Measurements from ENCODE around the gene ATP6V1B1. TPM values are rescaled to one million over a fixed set of nuclear protein-coding genes. Genes with fewer than 3 reads are reported as not detected.

Gene ATP6V1B1
- total RNA-seq, 1 experiment from 2014 or later = not detected

DNA sequence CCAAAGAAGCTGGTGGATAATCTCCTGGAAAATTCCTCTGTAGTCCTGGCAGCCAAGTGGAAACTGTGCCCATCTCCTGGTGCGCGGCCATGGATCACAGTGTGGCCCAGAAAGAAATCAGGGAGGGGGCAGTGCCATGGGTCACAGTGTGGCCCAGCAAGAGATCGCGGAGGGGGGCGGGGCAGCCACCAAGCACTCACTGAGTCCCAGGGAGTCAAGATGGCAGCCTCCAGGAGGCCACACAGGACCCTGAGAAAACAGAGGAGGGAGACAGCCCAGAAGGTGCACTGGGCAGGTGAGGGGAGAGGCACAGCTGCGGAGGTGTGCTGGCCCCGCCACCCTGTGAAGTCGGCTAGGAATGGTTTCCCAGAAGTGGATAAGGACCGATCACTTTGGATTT lies 8.1 kb upstream of the ATP6V1B1 start:
- no peaks in the 10 kb centered on the region for H4K20me1 ChIP-seq (ENCODE audit: insufficient read depth, low read depth, low read length)
- no peak overlapping the region for H3K4me3 ChIP-seq (ENCODE audit: low read length)
- H3K27me3 ChIP-seq (ENCODE audit: low read length) = no peaks in the 10 kb centered on the region
- no peaks in the 10 kb centered on the region for H3K79me2 ChIP-seq (ENCODE audit: low read length)
- H3K4me1 ChIP-seq (ENCODE audit: low read length) = peaks cover 6% of the 10 kb centered on the region
- no peaks in the 10 kb centered on the region for H3K36me3 ChIP-seq (ENCODE audit: insufficient read depth, low read length)
- DNase-seq = no peak
- no peak overlapping the region for H3K27ac ChIP-seq (ENCODE audit: low read length)
- no peaks in the 10 kb centered on the region for H3K9me3 ChIP-seq (ENCODE audit: low read length)
- no peak overlapping the region for H3K4me2 ChIP-seq (ENCODE audit: low read depth, low read length, poor library complexity, severe bottlenecking)
- no peak overlapping the region for H2AFZ ChIP-seq (ENCODE audit: low read length)
- H3K9me2 ChIP-seq (replicated peaks; ENCODE audit: insufficient read depth, low read length) = no peaks in the 10 kb centered on the region
- no peak overlapping the region for H3K9ac ChIP-seq (ENCODE audit: low read length)

- H3K9me2 ChIP-seq (replicated peaks; ENCODE audit: insufficient read depth, low read length) = no peaks in the 10 kb centered on the region
- H3K4me2 ChIP-seq (ENCODE audit: low read depth, low read length, poor library complexity, severe bottlenecking) = no peak overlapping the region
- H3K9ac ChIP-seq (ENCODE audit: low read length) = no peak overlapping the region
- no peaks in the 10 kb centered on the region for H4K20me1 ChIP-seq (ENCODE audit: insufficient read depth, low read depth, low read length)
- H3K79me2 ChIP-seq (ENCODE audit: low read length) = no peaks in the 10 kb centered on the region
- H3K4me3 ChIP-seq (ENCODE audit: low read length) = no peak overlapping the region
- peaks cover 6% of the 10 kb centered on the region for H3K4me1 ChIP-seq (ENCODE audit: low read length)
- H3K27ac ChIP-seq (ENCODE audit: low read length) = no peak overlapping the region
- H2AFZ ChIP-seq (ENCODE audit: low read length) = no peak overlapping the region
- no peaks in the 10 kb centered on the region for H3K27me3 ChIP-seq (ENCODE audit: low read length)
- DNase-seq = no peak
- H3K36me3 ChIP-seq (ENCODE audit: insufficient read depth, low read length) = no peaks in the 10 kb centered on the region
- no peaks in the 10 kb centered on the region for H3K9me3 ChIP-seq (ENCODE audit: low read length)
Observed at GRCh38 chr2:70928366-70928765, 7.3 kb upstream of the ATP6V1B1 start.

DNA sequence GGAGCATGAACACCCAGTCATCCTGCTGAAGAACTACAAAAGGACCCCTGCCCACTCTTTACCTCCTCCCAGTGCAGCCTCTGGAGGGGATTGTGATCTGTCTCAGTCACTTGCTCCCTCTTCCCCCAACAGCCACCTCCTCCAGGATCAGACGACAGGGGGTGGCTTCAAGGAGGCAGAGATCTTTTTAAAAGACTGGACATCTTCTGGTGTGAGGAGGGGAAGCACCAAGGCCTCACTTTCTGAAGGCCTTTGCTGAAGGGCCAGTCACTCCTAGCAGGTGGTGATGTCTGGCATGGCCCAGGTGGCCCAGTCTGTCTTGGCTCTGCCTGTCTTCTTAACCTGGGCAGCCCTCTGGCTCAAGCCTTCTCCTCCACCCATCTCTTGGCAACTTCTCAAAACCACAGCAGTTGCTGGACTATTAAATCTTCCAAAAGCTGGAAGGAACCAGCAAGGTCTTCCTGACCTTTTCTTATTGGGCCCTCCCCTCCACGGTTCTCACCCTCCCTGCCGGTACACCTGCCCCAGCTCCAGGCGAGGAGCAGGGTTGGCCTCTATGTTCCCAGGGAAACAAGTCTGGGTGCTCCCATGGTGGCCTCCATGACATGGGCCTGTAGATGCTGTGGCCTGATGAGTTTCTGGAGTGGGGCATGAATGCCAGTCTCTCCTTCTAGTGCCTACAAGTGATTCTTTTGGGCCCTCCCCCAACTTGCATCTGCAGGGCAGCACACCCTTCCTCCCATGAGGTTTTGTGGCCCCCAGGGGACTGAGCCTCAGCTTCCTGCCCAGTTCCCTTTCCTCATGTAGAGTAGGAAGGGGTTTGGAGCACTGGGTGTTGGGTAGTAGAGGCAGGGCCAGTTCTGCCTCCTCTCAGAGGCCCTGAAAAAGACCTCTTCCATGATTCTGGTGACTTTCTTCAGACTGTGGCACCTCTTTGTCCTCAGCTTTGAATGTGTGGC lies 5.0 kb upstream of the ATP6V1B1 start:
- Histone ChIP-seq H3K9me2 (replicated peaks; ENCODE audit: insufficient read depth, low read length) (no peaks in the 10 kb centered on the region), H3K9me3 (ENCODE audit: low read length) (no peaks in the 10 kb centered on the region), H3K36me3 (ENCODE audit: insufficient read depth, low read length) (no peaks in the 10 kb centered on the region), H3K4me1 (ENCODE audit: low read length) (peaks cover 6% of the 10 kb centered on the region), H3K27me3 (ENCODE audit: low read length) (no peaks in the 10 kb centered on the region), H3K9ac (ENCODE audit: low read length) (no peak overlapping the region), H3K4me3 (ENCODE audit: low read length) (no peak overlapping the region), H3K27ac (ENCODE audit: low read length) (no peak overlapping the region), H2AFZ (ENCODE audit: low read length) (no peak overlapping the region), H4K20me1 (ENCODE audit: insufficient read depth, low read depth, low read length) (no peaks in the 10 kb centered on the region), H3K4me2 (ENCODE audit: low read depth, low read length, poor library complexity, severe bottlenecking) (no peak overlapping the region), H3K79me2 (ENCODE audit: low read length) (no peaks in the 10 kb centered on the region)
- peak; percentile 52 for DNase-seq

DNA sequence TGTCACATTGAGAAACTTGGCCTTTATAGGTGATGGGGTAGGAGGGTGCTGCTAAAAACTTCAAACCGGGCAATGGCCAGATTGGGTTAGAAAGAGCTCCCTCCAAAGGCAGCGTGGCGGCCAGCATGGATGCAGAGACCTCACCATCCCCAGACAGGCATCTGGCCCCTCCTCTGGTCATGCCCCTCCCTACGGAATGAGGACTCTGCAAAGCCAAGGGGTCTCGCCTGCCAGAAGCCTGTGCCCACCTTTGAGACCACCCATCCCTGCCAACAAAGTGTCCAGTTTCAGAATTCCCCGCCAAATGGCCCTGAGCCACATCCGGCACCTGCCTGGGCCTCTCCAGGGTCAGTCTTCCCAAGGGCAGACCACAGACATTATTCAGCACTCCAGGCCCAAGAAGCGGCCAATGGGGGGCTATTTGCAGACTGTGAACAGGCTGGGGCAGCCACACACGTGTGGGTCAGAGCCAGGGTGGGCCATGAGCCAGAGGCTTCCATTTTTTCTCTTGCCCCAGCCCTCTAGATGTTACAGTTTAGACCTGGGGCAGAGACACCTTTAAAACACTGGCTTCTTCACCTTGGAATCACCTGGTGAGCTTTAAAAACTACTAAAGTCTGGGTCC lies 4.2 kb upstream of the ATP6V1B1 start:
- Histone ChIP-seq H3K9ac (ENCODE audit: low read length) (no peak overlapping the region), H3K4me2 (ENCODE audit: low read depth, low read length, poor library complexity, severe bottlenecking) (no peak overlapping the region), H3K4me3 (ENCODE audit: low read length) (no peak overlapping the region), H4K20me1 (ENCODE audit: insufficient read depth, low read depth, low read length) (no peaks in the 10 kb centered on the region), H3K27ac (ENCODE audit: low read length) (no peak overlapping the region), H3K36me3 (ENCODE audit: insufficient read depth, low read length) (no peaks in the 10 kb centered on the region), H2AFZ (ENCODE audit: low read length) (no peak overlapping the region), H3K79me2 (ENCODE audit: low read length) (no peaks in the 10 kb centered on the region), H3K27me3 (ENCODE audit: low read length) (no peaks in the 10 kb centered on the region), H3K9me3 (ENCODE audit: low read length) (no peaks in the 10 kb centered on the region), H3K4me1 (ENCODE audit: low read length) (peaks cover 6% of the 10 kb centered on the region), H3K9me2 (replicated peaks; ENCODE audit: insufficient read depth, low read length) (no peaks in the 10 kb centered on the region)
- DNase-seq = no peak

GRCh38 chr2:70932631-70933230 lies 3.0 kb upstream of the ATP6V1B1 start:
- H3K36me3 ChIP-seq (ENCODE audit: insufficient read depth, low read length) = no peaks in the 10 kb centered on the region
- H3K4me1 ChIP-seq (ENCODE audit: low read length) = peaks cover 6% of the 10 kb centered on the region
- no peaks in the 10 kb centered on the region for H3K9me2 ChIP-seq (replicated peaks; ENCODE audit: insufficient read depth, low read length)
- H3K27me3 ChIP-seq (ENCODE audit: low read length) = no peaks in the 10 kb centered on the region
- no peak overlapping the region for H3K27ac ChIP-seq (ENCODE audit: low read length)
- H4K20me1 ChIP-seq (ENCODE audit: insufficient read depth, low read depth, low read length) = no peaks in the 10 kb centered on the region
- H3K4me3 ChIP-seq (ENCODE audit: low read length) = no peak overlapping the region
- no peak overlapping the region for H3K4me2 ChIP-seq (ENCODE audit: low read depth, low read length, poor library complexity, severe bottlenecking)
- H2AFZ ChIP-seq (ENCODE audit: low read length) = no peak overlapping the region
- DNase-seq = no peak
- H3K79me2 ChIP-seq (ENCODE audit: low read length) = no peaks in the 10 kb centered on the region
- no peaks in the 10 kb centered on the region for H3K9me3 ChIP-seq (ENCODE audit: low read length)
- no peak overlapping the region for H3K9ac ChIP-seq (ENCODE audit: low read length)

DNA sequence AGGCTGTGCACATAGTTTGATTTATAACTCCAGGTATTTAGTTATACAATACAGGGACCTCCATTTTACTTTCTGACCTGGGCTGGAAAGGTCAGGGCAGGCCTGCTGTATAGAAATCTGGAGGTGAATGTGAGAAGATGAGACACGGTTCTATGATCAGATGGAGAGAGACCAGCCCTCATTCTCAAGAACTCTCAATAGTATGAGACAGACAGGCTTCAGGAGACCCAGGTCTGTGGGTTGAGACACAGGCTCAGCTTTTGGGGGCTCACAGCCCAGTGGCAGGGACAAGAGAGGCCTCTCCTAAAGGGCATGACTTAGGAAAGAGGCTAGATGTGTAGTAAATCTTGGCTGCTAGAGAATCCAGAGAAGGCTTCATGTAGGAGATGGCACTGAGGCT lies 719 bp upstream of the ATP6V1B1 start:
- Histone ChIP-seq H3K9me2 (replicated peaks; ENCODE audit: insufficient read depth, low read length) (no peaks in the 10 kb centered on the region), H2AFZ (ENCODE audit: low read length) (no peak overlapping the region), H4K20me1 (ENCODE audit: insufficient read depth, low read depth, low read length) (no peaks in the 10 kb centered on the region), H3K4me1 (ENCODE audit: low read length) (peaks cover 6% of the 10 kb centered on the region), H3K27me3 (ENCODE audit: low read length) (no peaks in the 10 kb centered on the region), H3K36me3 (ENCODE audit: insufficient read depth, low read length) (no peaks in the 10 kb centered on the region), H3K79me2 (ENCODE audit: low read length) (no peaks in the 10 kb centered on the region), H3K4me2 (ENCODE audit: low read depth, low read length, poor library complexity, severe bottlenecking) (no peak overlapping the region), H3K9me3 (ENCODE audit: low read length) (no peaks in the 10 kb centered on the region), H3K4me3 (ENCODE audit: low read length) (no peak overlapping the region), H3K27ac (ENCODE audit: low read length) (no peak overlapping the region), H3K9ac (ENCODE audit: low read length) (no peak overlapping the region)
- DNase-seq = no peak

DNA sequence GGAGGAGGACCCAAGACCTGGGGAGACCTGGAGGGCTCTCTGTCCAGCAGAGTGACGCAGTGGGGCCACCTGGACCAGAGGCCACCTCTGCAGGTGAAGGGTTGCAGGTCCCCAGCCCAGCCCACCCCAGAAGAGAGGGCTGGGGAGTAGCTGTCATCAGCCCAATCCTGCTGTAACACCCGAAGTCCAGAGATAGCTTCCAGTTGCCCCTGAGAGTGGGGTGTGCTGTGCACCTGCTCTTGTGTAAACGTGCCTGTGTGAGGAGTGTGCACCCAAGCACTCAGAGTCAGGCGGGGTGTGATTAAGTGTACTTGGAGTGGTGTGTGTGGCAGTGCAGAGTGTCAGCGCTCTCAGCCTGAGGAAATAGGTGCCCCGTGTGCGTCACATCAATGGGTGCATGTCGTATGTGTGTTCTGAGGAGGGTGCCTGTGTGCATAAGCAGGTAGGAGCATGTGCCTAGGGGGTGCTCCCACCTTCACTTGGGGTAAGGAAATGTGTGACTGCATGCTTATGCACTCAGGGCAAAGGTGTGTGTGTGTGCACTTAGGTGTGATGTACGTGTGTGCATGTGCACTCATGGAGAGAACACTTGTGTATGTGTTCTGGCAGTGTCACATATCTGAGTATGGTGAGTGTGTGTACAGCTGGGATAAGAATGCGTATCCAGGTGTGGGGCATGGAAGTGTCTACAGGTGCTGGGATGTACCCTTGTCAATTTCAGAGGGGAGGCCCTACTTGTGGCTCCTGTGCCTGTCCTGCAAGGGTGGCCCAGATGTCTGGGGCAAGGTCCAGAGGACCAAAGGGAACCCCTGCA lies 672 bp downstream of the ATP6V1B1 start:
- Histone ChIP-seq H3K4me1 (ENCODE audit: low read length) (no peaks in the 10 kb centered on the region), H3K9ac (ENCODE audit: low read length) (no peak overlapping the region), H3K36me3 (ENCODE audit: insufficient read depth, low read length) (no peaks in the 10 kb centered on the region), H3K9me2 (replicated peaks; ENCODE audit: insufficient read depth, low read length) (no peaks in the 10 kb centered on the region), H3K27me3 (ENCODE audit: low read length) (no peaks in the 10 kb centered on the region), H3K27ac (ENCODE audit: low read length) (no peak overlapping the region), H3K9me3 (ENCODE audit: low read length) (no peaks in the 10 kb centered on the region), H4K20me1 (ENCODE audit: insufficient read depth, low read depth, low read length) (no peaks in the 10 kb centered on the region), H3K4me3 (ENCODE audit: low read length) (no peak overlapping the region), H2AFZ (ENCODE audit: low read length) (no peak overlapping the region), H3K4me2 (ENCODE audit: low read depth, low read length, poor library complexity, severe bottlenecking) (no peak overlapping the region), H3K79me2 (ENCODE audit: low read length) (no peaks in the 10 kb centered on the region)
- DNase-seq = no peak
